MM.1S (cell line): ENCODE results near the gene ATP13A3.

Experiments used
- CTCF ChIP-seq: fragments of 300-600 bp; sonication (generic); IDR thresholded peaks from 2 replicates; pipeline ENCODE4 v1.5.1; 2016; ENCODE audit warnings: antibody characterized with exemption, low read length, mixed read lengths
- EZH2 ChIP-seq: fragments of 300-600 bp; sonication (generic); optimal IDR thresholded peaks from 2 replicates; pipeline ENCODE3; 2017; ENCODE audit warnings: low read depth, mild to moderate bottlenecking, antibody characterized with exemption, low read length, mixed read lengths
- EZH2phosphoT487 ChIP-seq: fragments of 300-600 bp; sonication (generic); IDR thresholded peaks from 2 replicates; pipeline ENCODE4 v1.6.1; 2018; ENCODE audit warnings: antibody characterized with exemption, low read length

- TF ChIP-seq EZH2 (no peak), CTCF (no peak), EZH2phosphoT487 (no peak)
Observed at GRCh38 chr3:194465920-194466570, 20.8 kb downstream of the ATP13A3 start.
